Daoy (cell line): Measurements from ENCODE around the gene METTL26. TPM values are rescaled to one million over a fixed set of nuclear protein-coding genes. Genes with fewer than 3 reads are reported as not detected.

ENCODE experiments used
- DNase-seq: peaks from one replicate; pipeline ENCODE4 v3.0.0-alpha.2; 2015; ENCODE audit warnings: low read depth
- total RNA-seq: library from RNA; depleted of rRNA; stranded (reverse); fragments of >200 nt; shearing (Covaris generic); gene quantifications from 2 replicates; pipeline ENCODE4 v1.2.3, GENCODE V29; 2014

Gene METTL26
- total RNA-seq, 1 experiment from 2014 or later: 82.5 TPM

DNA sequence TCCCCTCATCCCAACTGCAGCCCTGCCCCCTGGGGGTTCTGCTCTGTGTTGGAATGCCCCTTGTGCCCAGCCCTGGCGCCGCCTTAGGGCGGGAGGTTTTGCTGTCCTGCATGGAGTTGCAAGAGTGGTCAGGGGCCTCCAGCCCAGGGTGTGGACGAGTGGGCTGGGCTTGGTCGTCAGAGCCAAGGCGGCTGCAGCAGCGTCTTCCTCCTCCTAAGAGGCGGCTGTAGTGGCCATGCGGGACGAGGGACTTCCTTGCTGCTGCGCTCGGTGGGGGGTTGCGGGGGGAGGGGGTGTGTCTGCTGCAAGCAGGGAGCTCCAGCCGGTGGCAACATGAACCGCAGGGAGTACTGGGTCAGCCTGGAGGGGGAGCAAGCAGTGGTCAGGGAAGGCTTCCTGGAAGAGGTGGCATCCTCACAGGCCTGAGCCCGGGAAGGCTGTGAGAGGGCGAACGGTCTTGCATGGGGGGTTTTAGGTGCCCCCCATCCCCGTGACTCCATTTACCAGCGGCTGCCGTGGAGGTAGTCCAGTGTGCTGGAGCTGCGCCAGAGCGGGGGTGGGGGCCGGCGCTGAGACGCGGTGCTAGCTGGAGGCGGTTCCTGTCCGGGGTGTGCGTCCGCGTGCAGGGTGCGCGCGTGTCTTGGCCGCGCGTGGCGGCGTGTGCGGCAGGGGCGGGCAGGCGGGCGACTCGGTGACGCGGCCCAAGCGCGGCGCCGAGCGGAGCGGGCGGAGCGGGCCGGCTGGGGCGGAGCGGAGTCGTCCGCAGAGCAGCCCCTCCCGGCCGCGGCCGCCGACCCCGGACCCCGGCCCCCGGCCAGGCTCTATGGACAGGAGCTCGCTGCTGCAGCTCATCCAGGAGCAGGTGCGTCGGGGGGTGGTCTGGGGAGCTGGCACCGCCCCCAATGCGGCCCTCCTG is 39.1 kb upstream of the METTL26 start, which contains the start of gene RHBDL1:
Gene RHBDL1 (plus strand): TSS at position 704 of the 916 bp plus-strand sequence. CDS start 120 bp downstream, at position 824.
- DNase-seq: peak; percentile 61

DNA sequence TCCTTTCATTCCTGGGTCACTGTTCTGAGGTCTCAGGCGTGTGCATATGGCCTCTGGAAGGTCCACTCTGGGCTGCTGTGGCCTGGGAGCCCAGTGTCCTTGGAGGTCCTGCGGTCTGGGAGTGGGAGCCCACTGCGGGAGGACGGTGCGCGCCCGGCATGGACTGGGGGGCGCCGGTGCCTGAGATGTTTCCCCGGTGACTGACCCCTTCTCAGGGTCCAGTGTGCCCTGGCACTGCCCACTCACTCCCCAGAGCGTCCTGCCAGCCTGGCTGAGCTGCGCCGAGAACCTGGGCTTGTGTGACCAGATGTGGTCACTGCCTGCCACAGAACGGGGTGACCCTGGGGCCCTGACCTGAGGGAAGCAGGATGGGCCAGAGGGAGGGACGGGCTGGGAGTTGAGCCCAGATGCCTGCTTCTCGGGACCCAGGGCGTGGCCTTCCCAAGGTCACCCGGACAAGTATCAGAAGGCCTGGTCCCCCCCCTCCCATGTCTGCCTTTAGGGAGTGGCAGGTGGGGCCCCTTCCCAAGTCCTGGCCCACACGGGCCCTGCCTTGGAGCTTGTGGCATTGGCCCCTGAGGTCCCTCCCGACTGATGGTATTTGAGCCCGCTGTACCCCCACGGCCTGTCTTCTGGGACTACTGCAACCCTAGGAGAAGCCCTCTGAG is 38.2 kb upstream of the METTL26 start:
- no peak for DNase-seq

DNA sequence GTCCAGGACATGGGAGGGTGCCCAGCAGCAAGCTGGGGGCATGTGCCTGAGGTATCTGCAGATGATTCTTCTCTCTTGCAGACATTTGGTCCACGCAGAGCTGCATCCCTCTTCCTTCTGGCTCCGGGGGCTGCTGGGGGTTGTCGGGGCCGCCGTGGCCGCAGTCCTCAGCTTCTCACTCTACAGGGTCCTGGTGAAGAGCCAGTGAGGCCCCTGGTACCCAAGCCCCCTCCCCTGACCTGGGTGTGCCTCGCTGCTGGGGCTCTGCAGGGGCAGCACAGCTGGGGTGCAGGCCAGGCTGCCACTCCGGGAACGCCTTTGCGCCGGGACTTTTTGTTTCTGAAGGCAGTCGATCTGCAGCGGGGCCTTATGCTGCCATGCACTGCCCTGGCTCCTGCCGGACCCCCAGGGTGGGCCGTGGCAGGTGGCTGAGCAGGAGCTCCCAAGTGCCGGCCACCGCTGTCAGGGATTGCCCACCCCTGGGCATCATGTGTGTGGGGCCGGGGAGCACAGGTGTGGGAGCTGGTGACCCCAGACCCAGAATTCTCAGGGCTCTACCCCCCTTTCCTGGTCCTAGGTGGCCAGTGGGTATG is 37.4 kb upstream of the METTL26 start:
- DNase-seq: no peak

DNA sequence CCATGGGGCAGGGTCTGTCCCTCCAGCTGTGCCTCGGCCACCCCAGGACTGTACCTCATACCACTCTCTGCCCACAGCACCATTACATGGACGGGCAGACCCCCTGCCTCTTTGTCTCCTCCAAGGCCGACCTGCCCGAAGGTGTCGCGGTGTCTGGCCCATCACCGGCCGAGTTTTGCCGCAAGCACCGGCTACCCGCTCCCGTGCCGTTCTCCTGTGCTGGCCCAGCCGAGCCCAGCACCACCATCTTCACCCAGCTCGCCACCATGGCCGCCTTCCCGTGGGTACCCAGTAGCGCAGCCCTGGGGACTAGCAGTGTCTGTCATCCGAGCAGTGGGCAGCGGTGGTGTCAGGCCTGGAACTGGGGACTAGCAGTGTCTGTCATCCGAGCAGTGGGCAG is 36.7 kb upstream of the METTL26 start:
- DNase-seq: no peak

DNA sequence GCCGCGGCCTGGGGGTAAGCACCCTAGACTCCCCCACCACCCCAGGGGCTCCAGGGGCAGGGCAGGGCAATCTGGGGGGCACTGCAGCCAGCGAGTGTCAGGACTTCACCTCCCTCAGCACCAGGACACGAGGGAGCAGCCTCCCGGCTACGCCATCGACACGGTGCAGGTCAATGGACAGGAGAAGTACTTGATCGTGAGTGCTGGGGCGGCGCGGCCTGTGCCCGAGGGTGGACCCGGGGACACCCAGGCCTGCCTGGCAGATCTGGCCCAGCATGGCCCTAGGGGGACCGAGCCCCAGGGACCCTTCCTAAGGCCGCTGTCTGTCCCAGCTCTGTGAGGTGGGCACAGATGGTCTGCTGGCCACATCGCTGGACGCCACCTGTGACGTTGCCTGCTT is 36.3 kb upstream of the METTL26 start:
- DNase-seq: no peak

DNA sequence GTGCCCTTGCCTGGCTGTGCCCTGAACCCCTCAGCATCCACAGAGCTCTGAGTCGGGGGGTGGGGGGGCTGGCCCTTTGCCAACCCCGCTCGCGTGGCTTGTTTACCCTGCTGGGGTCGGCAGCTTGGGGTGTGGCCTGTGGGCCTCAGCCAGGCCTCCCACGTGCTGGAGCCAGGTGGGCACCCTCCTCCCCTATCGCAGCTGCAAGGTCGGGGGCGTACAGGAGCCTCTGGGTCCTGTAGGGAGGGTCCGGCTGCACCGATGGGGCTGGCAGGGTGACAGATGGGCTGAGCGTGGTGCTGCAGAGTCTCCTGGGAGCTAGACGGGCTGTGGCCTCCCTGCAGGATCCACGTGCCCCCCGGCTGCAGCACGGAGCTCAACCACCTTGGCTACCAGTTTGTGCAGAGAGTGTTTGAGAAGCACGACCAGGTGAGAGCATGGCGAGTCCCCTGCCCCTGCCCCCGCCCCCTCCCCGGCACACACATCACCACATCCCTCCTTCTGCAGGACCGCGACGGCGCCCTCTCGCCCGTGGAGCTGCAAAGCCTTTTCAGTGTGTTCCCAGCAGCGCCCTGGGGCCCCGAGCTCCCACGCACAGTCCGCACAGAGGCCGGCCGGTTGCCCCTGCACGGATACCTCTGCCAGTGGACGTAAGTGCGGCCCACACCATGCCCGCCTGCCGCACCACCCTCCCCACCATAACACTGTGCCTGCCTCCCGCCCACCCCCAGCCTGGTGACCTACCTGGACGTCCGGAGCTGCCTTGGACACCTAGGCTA is 35.4 kb upstream of the METTL26 start:
- no peak for DNase-seq

DNA sequence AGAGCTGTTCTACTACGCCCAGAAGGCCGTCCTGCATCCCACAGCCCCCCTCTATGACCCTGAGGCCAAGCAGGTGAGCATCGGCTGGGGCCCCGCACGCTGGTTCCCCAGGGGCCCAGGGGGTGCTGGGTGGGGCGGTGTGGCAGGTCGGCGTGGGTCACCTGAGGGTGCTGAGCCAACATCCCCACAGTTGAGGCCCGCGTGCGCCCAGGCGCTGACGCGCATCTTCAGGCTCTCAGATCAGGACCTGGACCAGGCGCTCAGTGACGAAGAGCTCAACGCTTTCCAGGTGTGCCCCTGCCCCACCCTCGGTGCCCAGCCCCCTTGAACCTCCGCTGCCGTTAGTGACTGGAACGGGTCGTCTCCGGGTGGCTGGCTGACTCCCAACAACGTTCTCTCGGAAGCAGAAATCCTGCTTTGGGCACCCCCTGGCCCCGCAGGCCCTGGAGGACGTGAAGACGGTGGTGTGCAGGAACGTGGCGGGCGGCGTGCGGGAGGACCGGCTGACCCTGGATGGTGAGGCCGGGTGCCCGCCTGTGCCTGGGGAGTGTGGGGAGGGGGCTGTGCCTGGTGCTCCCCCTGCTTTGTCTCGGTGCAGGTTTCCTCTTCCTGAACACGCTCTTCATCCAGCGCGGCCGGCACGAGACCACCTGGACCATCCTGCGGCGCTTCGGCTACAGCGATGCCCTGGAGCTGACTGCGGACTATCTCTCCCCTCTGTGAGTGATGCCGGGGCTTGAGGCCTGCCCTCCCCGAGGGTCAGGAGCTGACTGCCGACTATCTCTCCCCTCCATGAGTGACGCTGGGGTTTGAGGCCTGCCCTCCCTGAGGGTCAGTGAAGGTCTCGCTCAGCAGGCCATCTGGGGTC is 34.6 kb upstream of the METTL26 start:
- no peak for DNase-seq

DNA sequence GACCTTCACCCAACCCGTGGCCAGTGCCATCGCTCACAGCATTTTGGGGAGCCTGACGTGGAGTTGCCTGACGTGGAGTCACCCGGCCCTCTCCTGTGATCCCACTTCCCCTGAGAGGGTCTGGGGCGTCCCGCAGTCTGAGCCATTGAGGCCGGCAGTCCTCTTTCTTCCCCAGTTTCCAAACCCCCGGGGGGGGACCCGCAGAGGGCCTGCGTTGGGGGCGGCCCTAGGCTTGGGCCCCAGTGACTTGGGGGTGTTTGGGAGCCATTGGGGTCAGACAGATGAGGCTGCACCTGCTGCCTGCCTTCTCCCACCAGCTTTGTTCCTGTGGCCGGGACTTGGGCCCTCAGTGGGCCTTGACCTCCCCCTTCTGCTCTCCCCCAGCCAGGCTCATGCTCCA is 33.6 kb upstream of the METTL26 start:
- no peak for DNase-seq

DNA sequence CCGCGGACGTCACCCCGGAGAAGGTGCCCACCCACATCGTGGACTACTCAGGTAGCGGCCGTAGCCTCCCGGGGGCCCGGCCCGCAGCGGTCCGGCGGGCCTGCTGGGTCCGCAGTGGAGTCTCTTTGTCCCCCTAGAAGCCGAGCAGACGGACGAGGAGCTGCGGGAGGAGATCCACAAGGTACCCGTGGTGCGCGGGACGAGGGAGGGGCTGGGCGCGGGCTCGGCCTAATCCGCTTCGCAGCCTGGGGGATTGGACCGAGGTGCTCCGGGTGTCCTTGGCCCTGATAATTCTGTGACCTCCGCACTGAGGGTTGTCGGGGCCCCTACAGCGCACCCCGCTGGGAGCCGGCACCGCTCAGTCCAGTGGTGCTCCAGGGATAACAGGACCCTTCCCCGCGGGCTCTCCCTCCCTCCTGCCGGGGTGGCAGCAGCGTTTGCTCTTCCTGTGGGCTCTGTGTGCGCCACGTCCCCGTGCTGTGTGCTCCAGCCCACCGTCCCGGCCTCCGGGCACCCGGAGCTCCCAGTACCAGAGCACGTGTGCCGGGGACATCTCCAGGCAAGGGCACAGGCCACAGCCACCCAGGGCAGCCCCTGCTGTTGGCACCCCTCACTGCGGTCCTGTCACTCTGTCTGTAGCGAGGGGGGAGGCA is 32.5 kb upstream of the METTL26 start:
- no peak for DNase-seq

DNA sequence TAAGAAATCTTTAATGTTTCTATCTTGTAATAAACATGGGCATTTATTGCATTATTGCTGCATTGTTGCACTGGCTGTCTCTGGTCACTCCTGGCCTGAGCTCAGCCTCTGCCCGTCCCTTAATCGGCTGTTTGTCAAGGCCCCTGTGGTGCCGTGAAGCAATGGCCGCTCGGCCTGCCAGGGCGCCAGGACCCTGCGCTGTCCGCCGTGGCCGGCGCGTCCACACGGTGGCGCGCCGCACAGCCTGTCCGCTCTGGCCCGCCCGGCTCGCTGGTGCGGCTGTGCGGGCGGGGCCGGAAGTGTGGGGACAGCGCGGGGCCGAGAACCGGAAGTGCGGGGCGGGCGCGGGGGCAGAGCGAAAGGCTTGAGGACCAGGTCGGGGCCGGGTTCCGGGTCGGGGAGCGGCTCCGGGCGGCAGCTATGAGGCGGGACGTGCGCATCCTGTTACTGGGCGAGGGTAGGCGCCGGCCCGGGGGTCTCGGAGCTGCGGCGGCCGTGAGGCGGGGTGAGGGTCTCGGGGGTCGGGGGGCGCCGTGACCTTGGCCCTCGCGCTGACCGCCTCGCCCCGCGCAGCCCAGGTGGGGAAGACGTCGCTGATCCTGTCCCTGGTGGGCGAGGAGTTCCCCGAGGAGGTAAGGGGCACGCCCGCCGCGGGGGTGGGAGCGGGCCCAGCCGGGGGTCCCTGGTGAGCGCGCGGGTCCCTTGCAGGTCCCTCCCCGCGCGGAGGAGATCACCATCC is 31.8 kb upstream of the METTL26 start, which contains the start of gene RHOT2:
Gene RHOT2 (plus strand): TSS at position 353 of the 739 bp plus-strand sequence. CDS start 68 bp downstream, at position 421.
- peak; percentile 94 for DNase-seq

DNA sequence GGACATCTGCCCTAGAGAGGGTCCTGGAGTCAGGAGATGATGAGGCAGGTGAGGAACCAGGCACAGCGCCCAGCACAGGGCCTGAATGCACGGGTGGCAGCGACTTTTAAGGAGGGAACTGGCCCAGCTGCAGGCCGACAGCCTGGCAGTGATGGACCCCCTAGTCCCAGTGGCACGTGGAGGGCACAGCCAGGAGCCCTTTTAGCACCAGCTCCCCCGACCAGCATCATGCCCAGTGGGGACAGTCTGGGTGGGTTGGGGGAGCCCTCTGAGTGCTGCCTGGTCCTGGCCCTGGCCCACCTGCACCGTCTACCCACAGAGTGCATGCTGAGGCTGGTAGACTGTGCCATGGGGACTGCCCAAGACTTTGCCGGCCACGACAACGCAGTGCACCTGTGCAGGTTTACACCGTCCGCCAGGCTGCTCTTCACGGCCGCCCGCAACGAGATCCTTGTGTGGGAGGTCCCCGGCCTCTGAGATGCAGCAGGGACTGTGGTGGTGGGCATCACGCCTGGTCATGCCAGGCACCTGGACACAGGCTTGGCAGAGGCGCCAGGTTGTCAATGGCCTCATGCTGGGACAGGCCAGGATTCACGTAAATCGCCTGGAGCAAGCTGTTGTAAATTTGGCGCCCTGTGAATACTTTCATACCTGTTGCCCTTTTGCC is 31.1 kb upstream of the METTL26 start:
- DNase-seq: no peak

DNA sequence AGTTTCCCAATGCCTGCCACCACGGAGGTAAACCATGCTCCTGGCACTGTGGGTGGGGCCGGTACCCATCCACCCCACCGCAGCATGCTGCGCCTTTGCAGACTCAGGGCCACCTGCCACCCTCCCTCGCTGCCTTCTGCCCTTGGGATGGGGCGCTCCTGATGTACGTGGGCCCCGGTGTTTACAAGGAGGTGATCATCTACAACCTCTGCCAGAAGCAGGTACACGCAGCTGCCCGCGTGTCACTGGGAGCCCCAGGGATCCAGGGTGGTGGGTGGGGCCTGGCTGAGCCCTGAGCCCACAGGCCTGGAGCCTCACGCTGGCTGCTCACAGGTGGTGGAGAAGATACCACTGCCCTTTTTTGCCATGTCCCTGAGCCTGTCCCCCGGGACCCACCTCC is 30.5 kb upstream of the METTL26 start:
- DNase-seq: no peak

DNA sequence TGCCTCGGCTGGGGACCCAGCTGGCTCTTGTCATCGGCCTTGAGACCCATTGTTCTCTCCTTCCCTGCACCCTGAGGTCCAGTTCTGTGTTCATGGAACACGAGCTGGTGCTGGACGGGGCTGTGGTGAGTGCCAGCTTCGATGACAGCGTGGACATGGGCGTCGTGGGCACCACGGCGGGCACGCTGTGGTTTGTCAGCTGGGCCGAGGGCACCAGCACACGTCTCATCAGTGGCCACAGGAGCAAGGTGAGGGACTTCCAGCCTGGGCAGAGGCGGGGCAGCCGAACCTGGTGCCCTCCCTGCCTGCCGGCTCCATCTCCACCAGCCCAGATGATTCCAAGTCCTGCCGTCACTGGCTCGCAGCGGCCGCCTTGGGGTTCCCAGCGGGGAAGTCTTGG is 26.5 kb upstream of the METTL26 start:
- no peak for DNase-seq

DNA sequence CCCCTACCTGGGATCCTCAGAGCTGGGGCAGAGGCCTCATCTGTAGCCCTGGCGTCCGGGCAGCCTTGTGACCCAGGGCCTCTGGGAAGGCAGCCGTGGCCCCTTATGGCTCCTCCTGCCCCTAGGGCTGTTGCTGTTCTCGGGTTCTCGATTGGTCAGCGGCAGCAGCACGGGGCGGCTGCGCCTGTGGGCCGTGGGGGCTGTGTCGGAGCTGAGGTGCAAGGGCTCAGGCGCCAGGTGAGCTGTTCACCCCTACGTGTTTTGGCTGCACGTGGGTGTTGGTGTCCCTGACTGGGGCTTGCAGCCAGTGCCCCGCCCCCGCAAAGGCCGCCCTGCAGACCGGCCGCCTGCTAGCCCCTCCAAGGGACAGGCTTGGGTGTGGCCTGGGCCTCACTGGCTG is 26.0 kb upstream of the METTL26 start:
- no peak for DNase-seq

DNA sequence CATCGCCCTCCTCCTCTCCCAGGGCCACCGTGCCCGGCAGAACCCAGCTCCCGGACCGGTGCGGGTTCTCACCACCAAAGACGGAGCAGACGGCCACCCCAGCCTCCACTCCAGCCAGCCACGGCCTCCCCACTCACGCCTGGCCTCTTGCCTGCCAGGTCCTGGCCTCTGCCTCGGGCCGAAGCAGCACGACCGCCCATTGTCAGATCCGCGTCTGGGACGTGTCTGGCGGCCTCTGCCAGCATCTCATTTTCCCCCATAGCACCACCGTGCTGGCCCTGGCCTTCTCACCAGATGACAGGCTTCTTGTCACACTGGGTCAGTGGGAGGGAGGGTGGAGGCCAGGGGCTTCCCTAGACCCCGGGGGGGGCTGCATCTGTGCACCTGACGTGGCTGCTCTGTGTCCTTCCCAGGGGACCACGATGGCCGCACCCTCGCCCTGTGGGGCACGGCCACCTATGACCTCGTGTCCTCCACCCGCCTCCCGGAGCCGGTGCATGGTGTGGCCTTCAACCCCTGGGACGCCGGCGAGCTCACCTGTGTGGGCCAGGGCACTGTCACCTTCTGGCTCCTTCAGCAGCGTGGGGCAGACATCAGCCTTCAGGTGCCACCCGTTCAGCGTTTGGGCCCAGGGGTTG is 25.2 kb upstream of the METTL26 start:
- DNase-seq: no peak

DNA sequence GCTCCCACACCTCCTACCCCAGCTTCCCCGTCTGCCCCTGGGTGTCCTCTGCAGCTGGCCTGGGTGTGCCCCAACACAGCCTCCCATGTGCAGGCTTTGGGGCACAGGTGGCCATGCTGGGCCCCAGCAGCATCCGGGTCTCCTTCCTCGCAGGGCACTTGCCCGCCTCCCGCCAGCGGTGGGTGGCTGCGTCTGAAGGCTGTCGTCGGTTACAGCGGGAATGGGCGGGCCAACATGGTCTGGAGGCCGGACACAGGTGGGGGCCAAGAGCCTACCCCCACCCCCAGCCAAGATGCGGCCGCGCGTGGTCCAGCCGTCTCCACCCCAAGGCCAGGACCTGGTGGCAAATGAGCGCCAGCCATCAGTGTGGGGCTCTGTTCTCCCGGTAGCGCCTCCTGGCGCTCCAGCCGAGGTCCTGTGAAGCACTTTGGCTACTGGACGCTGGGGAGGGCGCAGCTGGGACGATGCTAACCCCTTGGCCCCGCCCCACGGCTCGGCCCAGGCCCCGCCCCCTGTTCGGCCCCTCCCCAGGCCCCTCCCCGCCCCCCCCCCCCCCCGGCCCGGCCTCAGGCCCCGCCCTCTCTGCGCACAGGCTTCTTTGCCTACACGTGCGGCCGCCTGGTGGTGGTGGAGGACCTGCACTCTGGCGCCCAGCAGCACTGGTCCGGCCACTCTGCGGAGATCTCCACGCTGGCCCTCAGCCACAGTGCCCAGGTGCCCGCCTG is 24.5 kb upstream of the METTL26 start:
- peak; percentile 80 for DNase-seq

DNA sequence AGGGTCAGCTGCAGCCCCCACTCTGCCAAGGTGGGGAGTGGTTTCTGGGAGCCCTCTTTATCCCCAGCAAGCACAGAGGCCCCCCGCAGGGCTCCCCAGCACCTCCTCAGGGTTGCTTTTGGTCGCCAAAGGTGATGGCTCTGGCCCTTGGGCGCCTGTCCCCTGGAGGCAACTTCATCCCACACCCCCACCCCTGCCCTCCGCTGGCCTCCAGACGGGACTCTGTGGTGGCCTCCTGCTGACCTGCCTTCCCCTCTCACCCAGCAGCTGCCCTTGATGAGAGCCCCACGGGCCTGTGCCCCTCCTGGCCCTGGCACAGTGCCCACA is 24.0 kb upstream of the METTL26 start:
- no peak for DNase-seq

DNA sequence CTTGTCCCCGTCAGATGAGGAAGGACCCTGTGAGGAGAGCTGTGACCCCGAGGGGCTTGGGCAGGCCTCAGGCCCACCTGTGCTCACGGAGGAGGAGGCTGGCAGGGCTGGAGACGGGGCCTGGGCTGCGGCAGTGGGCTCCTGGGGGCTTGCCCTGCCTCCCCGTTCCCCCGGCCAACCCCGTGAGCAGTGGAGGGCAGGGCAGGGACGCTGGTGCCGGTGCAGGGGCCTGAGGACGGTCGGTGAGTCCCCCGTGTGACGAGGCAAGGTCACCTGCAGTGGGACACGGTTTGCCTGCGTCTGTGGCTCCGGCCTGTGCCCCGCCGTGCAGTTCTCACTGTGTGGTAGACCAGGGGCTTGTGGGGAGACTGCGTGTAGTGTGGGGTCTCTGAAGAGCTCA is 23.5 kb upstream of the METTL26 start:
- no peak for DNase-seq
